HepG2 (cell line): ENCODE measurements around the gene EPHX1. TPM values are rescaled to one million over a fixed set of nuclear protein-coding genes. Genes with fewer than 3 reads are reported as not detected.

ENCODE experiments used
- HNF4G ChIP-seq, 2 experiments: sonication (generic) in 1 of 2; formaldehyde crosslinking in 1 of 2; IDR thresholded peaks; 2 replicates each; pipeline versions ENCODE4 v1.4.0 to v1.6.1; 2011 to 2020; ENCODE audit warnings: borderline replicate concordance in 2 of 2, low read depth in 2 of 2, mild to moderate bottlenecking in 2 of 2, low read length in 1 of 2, missing genetic modification reagents in 1 of 2, moderate library complexity in 1 of 2
- KDM2A ChIP-seq: sonication (generic); formaldehyde crosslinking; IDR thresholded peaks from 2 replicates; pipeline ENCODE4 v1.4.0; 2020; ENCODE audit warnings: low read depth, missing genetic modification reagents, borderline replicate concordance
- ZNF44 ChIP-seq: sonication (generic); formaldehyde crosslinking; IDR thresholded peaks from 2 replicates; pipeline ENCODE4 v1.5.1; 2020; ENCODE audit warnings: mild to moderate bottlenecking, missing genetic modification reagents
- ZNF496 ChIP-seq: sonication (generic); formaldehyde crosslinking; IDR thresholded peaks from 2 replicates; pipeline ENCODE4 v1.8.1; 2023; ENCODE audit warnings: mild to moderate bottlenecking, moderate library complexity, missing genetic modification reagents; ENCODE audit not compliant: insufficient replicate concordance
- ZNF564 ChIP-seq: sonication (generic); formaldehyde crosslinking; IDR thresholded peaks from 2 replicates; pipeline ENCODE4 v1.8.1; 2023; ENCODE audit warnings: mild to moderate bottlenecking, missing genetic modification reagents
- ZNF614 ChIP-seq: IDR thresholded peaks from 2 replicates; pipeline ENCODE4 v1.6.1; 2018; ENCODE audit warnings: missing biosample characterization, missing genetic modification reagents, inconsistent platforms, borderline replicate concordance
- ZNF749 ChIP-seq: sonication (generic); formaldehyde crosslinking; IDR thresholded peaks from 2 replicates; pipeline ENCODE4 v1.8.0; 2022; ENCODE audit warnings: mild to moderate bottlenecking, missing genetic modification reagents, moderate library complexity, borderline replicate concordance
- polyA plus RNA-seq, 8 experiments: library from polyadenylated mRNA; depleted of rRNA in 3 of 8; stranded (reverse) in 7 of 8; unstranded in 1 of 8; fragments of >200 nt; fragmentation: Illumina TruSeq in 4 of 8; extraction: Trizol in 4 of 8; gene quantifications; 2 replicates each; pipeline versions ENCODE4 v1.2.1 to v1.2.3, GENCODE V29; 2011 to 2016; ENCODE audit warnings: low read depth in 4 of 8, missing spikeins in 1 of 8, mixed read lengths in 1 of 8; ENCODE audit not compliant: insufficient read depth in 1 of 8
- total RNA-seq, 5 experiments: library from RNA; depleted of rRNA; stranded (reverse); fragments of >200 nt; fragmentation: Illumina TruSeq; extraction: Trizol; gene quantifications; 2 replicates each; pipeline ENCODE4 v1.2.3, GENCODE V29; 2016; ENCODE audit warnings: low read depth in 1 of 5
- TF ChIP-seq, protein P1 (sequence below): sonication (generic); formaldehyde crosslinking; IDR thresholded peaks from 2 replicates; pipeline ENCODE4 v1.5.1; 2020; ENCODE audit warnings: mild to moderate bottlenecking, moderate library complexity, missing genetic modification reagents

Gene EPHX1
- total and polyA plus RNA-seq, 2 of the 13 experiments (the other 11 are each of a cell fraction or from before 2014, with no cell fraction given): 27.7 to 36.5 TPM

DNA sequence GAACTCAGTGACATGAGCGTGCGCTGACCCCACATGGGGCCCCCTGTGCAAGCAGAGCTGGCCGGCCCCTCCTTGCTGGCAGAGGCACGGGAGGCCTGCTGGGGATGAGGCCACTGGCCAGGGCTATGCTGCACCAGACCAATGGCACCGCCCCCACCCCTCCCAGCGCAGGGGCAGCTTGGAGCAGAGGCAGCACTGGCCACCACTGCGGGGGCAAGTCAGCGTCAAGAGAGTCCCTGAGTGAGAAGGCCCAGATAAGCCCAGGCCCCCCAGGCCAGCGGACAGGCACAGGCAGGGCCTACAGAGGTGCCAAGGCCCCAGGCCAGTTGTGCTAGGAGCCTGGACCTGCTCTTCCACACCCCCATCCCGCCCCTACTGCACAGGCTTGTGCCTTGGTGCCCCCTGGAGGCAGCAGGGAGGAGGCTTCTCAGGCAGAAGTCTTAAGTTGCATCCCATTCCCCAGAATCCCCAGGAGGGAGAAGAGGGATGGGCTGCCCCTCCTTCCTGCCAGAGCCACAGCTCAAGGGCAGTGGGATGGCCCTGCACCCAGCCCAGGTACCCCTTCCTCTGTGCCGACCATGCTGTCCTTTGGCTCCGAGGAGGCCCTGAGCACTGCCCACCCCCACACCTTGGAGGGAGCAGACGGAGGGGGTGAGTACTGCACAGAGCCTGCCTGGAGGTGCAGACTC lies 35.8 kb downstream of the EPHX1 start (continued):
- no peak for TF ChIP-seq ZNF44 (CRISPR knock-in tag)
- no peak for TF ChIP-seq ZNF496
- no peak for TF ChIP-seq ZNF614 (CRISPR knock-in tag)
- peak; percentile 77; the same call in 1 of the 2 replicates for TF ChIP-seq KDM2A (CRISPR knock-in tag)
- TF ChIP-seq HNF4G (IDR thresholded peaks at IDR 0.05; ENCODE audit: borderline replicate concordance, low read depth, low read length): no peak
- TF ChIP-seq HNF4G (CRISPR knock-in tag; IDR thresholded peaks at IDR 0.05; ENCODE audit: borderline replicate concordance, low read depth): no peak
- TF ChIP-seq, protein P1, sequence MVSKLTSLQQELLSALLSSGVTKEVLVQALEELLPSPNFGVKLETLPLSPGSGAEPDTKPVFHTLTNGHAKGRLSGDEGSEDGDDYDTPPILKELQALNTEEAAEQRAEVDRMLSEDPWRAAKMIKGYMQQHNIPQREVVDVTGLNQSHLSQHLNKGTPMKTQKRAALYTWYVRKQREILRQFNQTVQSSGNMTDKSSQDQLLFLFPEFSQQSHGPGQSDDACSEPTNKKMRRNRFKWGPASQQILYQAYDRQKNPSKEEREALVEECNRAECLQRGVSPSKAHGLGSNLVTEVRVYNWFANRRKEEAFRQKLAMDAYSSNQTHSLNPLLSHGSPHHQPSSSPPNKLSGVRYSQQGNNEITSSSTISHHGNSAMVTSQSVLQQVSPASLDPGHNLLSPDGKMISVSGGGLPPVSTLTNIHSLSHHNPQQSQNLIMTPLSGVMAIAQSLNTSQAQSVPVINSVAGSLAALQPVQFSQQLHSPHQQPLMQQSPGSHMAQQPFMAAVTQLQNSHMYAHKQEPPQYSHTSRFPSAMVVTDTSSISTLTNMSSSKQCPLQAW (CRISPR knock-in tag): peak; percentile 68
- TF ChIP-seq ZNF564 (CRISPR knock-in tag): no peak
- TF ChIP-seq ZNF749 (CRISPR knock-in tag): no peak
